PC-9 (cell line): ENCODE results near the gene HADHA.

ENCODE experiments used
- EZH2 ChIP-seq: fragments of 200-600 bp; sonication (generic); IDR thresholded peaks from 2 replicates; pipeline ENCODE4 v1.8.0; 2017; ENCODE audit warnings: antibody characterized with exemption, low read depth
- TF ChIP-seq, protein P1 (sequence below): fragments of 200-600 bp; sonication (generic); conservative IDR thresholded peaks from 2 replicates; pipeline ENCODE4 v1.6.1; 2017; ENCODE audit warnings: mixed run types, antibody characterized with exemption, mild to moderate bottlenecking, moderate library complexity

GRCh38 chr2:26184555-26185303 lies 59.7 kb downstream of the HADHA start:
- TF ChIP-seq, protein P1, sequence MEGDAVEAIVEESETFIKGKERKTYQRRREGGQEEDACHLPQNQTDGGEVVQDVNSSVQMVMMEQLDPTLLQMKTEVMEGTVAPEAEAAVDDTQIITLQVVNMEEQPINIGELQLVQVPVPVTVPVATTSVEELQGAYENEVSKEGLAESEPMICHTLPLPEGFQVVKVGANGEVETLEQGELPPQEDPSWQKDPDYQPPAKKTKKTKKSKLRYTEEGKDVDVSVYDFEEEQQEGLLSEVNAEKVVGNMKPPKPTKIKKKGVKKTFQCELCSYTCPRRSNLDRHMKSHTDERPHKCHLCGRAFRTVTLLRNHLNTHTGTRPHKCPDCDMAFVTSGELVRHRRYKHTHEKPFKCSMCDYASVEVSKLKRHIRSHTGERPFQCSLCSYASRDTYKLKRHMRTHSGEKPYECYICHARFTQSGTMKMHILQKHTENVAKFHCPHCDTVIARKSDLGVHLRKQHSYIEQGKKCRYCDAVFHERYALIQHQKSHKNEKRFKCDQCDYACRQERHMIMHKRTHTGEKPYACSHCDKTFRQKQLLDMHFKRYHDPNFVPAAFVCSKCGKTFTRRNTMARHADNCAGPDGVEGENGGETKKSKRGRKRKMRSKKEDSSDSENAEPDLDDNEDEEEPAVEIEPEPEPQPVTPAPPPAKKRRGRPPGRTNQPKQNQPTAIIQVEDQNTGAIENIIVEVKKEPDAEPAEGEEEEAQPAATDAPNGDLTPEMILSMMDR = no peak
- TF ChIP-seq EZH2 = no peak
